ENCODE results near the gene BICDL2.

BICDL2 gene

DNA sequence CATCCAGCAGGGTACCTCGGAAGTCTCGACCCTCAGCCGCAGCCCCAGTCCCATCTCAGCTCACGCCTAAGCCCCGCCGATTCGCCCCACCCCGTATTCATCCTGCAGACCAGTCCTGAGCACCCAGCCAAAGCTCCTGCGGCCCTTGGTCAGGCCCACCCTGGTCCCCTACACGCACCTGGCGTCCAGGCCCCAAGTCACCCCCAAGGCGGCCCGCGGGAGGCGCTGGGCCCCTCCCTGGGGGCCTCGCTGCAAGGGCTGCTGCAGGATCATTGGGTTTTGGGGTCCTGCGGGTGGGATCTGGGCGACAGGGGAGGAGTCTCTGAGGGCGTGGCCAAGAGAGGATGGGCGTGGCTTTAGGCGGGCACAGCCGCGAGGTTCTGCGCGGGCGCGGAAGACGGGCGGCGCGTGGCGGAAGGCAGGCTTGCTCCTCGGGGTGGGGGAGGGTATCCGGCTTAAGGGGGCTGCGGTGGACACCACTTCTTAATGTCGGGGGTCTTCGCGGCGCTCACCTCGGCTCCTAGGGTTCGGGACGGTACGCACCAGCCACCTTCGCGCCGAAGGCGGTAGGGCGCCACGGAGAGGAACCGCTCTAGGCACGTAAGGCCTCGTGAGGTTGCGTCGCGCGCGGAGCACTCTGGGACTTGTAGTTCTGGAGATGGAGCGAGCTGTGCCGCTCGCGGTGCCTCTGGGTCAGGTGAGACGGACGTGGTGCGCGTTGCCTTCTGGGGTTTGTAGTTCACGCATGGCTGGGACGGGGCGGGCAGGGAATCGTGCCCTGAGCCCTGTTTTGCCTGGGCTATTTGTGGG is 12.9 kb downstream of the BICDL2 start, which contains the start of the genes HCFC1R1 and THOC6:
HCFC1R1 (minus strand) TSS at position 274 of the 810 bp plus-strand sequence; CDS start at position 273, 1 bp downstream.
THOC6 (plus strand) TSS at position 367 of the 810 bp plus-strand sequence; CDS start at position 659, 292 bp downstream.
- peak; percentile 79 for DNase-seq (ENCODE audit: low spot score)

- DNase-seq (ENCODE audit: low spot score), result peak; percentile 64
These were observed 13.4 kb downstream of the BICDL2 start for GRCh38 chr16:3023415-3023668.

GRCh38 chr16:3022684-3023414 is 13.9 kb downstream of the BICDL2 start:
- DNase-seq (ENCODE audit: low spot score), result peak; percentile 19

- peak; percentile 89 for DNase-seq (ENCODE audit: low spot score)
These were observed 14.5 kb downstream of the BICDL2 start for GRCh38 chr16:3022208-3022683.

DNA sequence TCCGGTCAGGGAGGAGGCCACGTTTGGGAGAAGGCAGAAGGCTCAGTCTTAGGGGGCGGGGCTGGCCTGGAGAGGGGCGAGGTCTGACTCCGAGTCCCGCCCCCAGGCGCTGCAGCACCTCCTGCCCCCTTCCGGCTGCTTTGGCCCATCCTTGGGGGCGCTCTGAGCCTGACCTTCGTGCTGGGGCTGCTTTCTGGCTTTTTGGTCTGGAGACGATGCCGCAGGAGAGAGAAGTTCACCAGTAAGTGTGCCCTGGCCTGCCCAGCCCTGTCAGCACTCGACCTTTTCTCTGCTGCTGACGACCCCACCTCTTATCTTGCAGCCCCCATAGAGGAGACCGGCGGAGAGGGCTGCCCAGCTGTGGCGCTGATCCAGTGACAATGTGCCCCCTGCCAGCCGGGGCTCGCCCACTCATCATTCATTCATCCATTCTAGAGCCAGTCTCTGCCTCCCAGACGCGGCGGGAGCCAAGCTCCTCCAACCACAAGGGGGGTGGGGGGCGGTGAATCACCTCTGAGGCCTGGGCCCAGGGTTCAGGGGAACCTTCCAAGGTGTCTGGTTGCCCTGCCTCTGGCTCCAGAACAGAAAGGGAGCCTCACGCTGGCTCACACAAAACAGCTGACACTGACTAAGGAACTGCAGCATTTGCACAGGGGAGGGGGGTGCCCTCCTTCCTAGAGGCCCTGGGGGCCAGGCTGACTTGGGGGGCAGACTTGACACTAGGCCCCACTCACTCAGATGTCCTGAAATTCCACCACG is 15.1 kb downstream of the BICDL2 start:
- peak; percentile 78 for DNase-seq (ENCODE audit: low spot score)

- DNase-seq (ENCODE audit: low spot score), result peak; percentile 95
These were observed 15.9 kb downstream of the BICDL2 start for GRCh38 chr16:3020604-3021448.

DNA sequence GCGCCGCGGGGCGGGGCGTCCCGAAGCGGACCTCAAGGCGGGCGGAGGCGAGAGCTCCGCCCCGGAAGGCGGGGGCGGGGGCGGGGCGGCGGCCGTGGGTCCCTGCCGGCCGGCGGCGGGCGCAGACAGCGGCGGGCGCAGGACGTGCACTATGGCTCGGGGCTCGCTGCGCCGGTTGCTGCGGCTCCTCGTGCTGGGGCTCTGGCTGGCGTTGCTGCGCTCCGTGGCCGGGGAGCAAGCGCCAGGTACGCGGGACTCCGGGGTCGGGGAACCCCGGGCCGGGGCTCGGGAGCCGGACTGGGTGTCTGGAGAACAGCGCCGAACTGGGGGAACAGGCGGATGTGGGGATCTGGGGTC is 16.5 kb downstream of the BICDL2 start, which contains the start of gene TNFRSF12A:
TNFRSF12A (plus strand) TSS at position 122 of the 357 bp plus-strand sequence; CDS start at position 152, 30 bp downstream.
- DNase-seq (ENCODE audit: low spot score), result peak; percentile 91

GRCh38 chr16:3019594-3020246 is 17.0 kb downstream of the BICDL2 start:
- no peak for DNase-seq (ENCODE audit: low spot score)

- no peak for DNase-seq (ENCODE audit: low spot score)
These were observed 18.8 kb downstream of the BICDL2 start, which contains the start of gene CLDN6 for GRCh38 chr16:3017794-3018506. Gene CLDN6 (minus strand): TSS chr16:3018183. CDS start chr16:3016021, 2,162 bp downstream.

GRCh38 chr16:3017344-3017743 is 19.4 kb downstream of the BICDL2 start:
- DNase-seq (ENCODE audit: low spot score), result no peak

DNA sequence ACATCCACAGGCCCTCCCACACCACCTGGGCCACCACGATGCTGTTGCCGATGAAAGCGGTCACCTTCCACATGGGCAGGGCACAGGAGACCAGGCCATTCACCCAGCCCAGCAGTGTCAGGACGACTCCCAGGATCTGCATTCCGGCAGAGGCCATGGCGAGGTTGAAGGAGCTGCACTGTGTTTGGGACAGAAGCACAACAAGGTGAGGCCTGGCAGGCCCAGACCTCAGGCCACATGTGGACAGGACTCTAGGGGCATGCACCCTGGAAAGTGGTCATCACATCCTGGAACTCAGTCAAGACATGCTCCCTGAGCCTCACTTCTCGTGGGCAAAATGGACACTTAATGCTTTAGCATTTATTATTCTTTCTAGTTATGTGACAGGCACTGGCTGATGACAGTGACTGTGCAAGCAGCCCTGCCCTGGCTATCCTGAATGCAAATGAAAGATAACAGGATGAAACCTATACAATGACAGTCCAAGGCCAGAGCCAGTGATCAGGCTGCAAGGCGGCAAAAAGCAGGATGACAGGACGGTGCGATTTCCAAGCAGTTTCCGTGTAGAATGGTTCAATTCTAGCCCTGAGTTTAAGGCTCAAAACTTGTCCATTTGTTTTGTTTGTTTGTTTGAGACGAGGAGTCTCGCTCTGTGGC is 20.8 kb downstream of the BICDL2 start:
- no peak for DNase-seq (ENCODE audit: low spot score)

GRCh38 chr16:3014971-3015370 is 21.8 kb downstream of the BICDL2 start:
- no peak for DNase-seq (ENCODE audit: low spot score)

GRCh38 chr16:3013998-3014690 is 22.6 kb downstream of the BICDL2 start:
- DNase-seq (ENCODE audit: low spot score), result no peak

- DNase-seq (ENCODE audit: low spot score), result no peak
These were observed 23.2 kb downstream of the BICDL2 start for GRCh38 chr16:3013491-3013951.

GRCh38 chr16:3012828-3013420 is 23.8 kb downstream of the BICDL2 start, which contains the start of gene CLDN9:
Gene CLDN9 (plus strand): TSS chr16:3012923. CDS start chr16:3013363, 440 bp downstream.
- DNase-seq (ENCODE audit: low spot score), result no peak

- DNase-seq (ENCODE audit: low spot score), result no peak
These were observed 24.5 kb downstream of the BICDL2 start for GRCh38 chr16:3012246-3012645.

DNA sequence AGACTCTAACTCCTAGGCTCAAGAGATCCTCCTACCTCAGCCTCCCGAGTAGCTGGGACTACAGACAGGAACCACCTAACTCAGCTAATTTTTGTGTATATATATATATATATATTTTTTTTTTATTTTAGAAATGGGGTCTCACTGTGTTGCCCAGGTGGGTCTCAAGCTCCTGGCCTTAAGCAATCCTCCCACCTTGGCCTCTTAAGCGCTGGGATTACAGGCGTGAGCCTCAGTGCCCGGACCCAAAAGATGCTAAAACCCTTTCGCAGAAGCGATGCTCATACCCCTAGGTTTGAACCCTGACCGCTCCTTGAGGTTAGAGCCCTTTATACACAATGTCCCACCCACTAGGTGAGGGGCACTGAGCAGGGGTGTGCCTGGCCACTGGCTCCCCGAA is 26.2 kb downstream of the BICDL2 start:
- no peak for DNase-seq (ENCODE audit: low spot score)

Data from AG08395 (cell line).